ENCODE measurements around the gene MCRS1. TPM values are rescaled to one million over a fixed set of nuclear protein-coding genes. Genes with fewer than 3 reads are reported as not detected.

The MCRS1 gene
- total and polyA plus RNA-seq, 4 donors = 20.0 to 33.1 (median 26.1) TPM

DNA sequence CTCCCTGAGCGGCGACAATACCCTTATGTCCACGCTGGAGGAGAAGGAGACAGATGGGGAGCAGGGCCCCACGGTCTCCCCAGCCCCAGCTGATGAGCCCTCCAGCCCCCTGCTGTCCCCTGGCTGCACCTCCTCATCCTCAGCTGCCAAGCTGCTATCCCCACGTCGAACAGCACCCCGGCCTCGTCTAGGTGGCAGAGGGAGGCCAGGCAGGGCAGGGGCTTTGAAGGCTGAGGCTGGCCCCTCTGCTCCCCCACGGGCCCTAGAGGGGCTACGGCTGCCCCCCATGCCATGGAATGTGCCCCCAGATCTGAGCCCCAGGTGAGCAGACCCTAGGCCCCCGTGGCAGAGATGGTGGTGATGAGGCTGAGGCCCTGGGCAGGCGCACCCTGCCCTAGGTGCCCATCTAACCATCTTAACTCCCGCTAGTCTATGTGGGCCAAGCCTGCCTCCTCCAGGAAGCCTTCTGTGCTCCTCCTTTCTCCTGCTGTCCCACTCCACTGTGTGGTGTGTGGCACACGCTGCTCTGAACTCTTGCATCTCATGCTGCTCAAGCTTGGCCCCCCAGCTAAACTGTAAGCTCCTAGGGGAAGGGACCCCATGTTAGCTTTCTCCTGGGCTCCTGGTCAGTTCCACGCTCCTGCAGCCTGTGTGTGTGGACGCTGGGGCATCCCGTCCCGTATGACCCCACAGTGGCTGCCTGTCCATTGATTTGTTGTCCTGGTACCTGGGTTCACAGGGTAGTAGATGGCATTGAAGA is 12.1 kb downstream of the MCRS1 start:
- Histone ChIP-seq H3K9ac (ENCODE audit: low read depth in 1 of 2, low read length in 2 of 2) (no peak overlapping the region), H3K4me3 (ENCODE audit: low read depth in 1 of 3, low read length in 3 of 3) (no peak overlapping the region), H3K27me3 (ENCODE audit: control insufficient read depth in 4 of 4, insufficient read depth in 4 of 4, low read length in 3 of 4) (no peaks in the 10 kb centered on the region), H3K9me3 (ENCODE audit: control insufficient read depth in 4 of 4, low read length in 3 of 4) (no peaks in the 10 kb centered on the region), H3K27ac (ENCODE audit: low read depth in 1 of 2, low read length in 2 of 2) (no peak overlapping the region), H3K4me1 (ENCODE audit: control insufficient read depth in 4 of 4, insufficient read depth in 4 of 4, low read length in 3 of 4) (peaks cover 4 to 40% (median 24%) of the 10 kb centered on the region in 4 donors), H3K36me3 (ENCODE audit: control insufficient read depth in 4 of 4, insufficient read depth in 3 of 4, low read depth in 1 of 4, low read length in 3 of 4) (peaks cover 13 to 31% (median 22%) of the 10 kb centered on the region in 4 donors)
- no peak for DNase-seq (ENCODE audit: low spot score)
- 88% methylated on average over 18 of the region's 18 CpGs for WGBS
- TF ChIP-seq, protein P1, sequence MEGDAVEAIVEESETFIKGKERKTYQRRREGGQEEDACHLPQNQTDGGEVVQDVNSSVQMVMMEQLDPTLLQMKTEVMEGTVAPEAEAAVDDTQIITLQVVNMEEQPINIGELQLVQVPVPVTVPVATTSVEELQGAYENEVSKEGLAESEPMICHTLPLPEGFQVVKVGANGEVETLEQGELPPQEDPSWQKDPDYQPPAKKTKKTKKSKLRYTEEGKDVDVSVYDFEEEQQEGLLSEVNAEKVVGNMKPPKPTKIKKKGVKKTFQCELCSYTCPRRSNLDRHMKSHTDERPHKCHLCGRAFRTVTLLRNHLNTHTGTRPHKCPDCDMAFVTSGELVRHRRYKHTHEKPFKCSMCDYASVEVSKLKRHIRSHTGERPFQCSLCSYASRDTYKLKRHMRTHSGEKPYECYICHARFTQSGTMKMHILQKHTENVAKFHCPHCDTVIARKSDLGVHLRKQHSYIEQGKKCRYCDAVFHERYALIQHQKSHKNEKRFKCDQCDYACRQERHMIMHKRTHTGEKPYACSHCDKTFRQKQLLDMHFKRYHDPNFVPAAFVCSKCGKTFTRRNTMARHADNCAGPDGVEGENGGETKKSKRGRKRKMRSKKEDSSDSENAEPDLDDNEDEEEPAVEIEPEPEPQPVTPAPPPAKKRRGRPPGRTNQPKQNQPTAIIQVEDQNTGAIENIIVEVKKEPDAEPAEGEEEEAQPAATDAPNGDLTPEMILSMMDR (IDR thresholded peaks at IDR 0.05; ENCODE audit: low read depth, low read length, missing input control) = no peak
- no peak for TF ChIP-seq EGR1 (IDR thresholded peaks at IDR 0.05; ENCODE audit: low read depth in 2 of 2)
- TF ChIP-seq, protein P2, sequence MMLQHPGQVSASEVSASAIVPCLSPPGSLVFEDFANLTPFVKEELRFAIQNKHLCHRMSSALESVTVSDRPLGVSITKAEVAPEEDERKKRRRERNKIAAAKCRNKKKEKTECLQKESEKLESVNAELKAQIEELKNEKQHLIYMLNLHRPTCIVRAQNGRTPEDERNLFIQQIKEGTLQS (IDR thresholded peaks at IDR 0.05) = no peak
- no peak for TF ChIP-seq FOXA2 (IDR thresholded peaks at IDR 0.05)
- TF ChIP-seq HNF4G (IDR thresholded peaks at IDR 0.05) = no peak
- TF ChIP-seq, protein P3, sequence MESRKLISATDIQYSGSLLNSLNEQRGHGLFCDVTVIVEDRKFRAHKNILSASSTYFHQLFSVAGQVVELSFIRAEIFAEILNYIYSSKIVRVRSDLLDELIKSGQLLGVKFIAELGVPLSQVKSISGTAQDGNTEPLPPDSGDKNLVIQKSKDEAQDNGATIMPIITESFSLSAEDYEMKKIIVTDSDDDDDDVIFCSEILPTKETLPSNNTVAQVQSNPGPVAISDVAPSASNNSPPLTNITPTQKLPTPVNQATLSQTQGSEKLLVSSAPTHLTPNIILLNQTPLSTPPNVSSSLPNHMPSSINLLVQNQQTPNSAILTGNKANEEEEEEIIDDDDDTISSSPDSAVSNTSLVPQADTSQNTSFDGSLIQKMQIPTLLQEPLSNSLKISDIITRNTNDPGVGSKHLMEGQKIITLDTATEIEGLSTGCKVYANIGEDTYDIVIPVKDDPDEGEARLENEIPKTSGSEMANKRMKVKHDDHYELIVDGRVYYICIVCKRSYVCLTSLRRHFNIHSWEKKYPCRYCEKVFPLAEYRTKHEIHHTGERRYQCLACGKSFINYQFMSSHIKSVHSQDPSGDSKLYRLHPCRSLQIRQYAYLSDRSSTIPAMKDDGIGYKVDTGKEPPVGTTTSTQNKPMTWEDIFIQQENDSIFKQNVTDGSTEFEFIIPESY (IDR thresholded peaks at IDR 0.05) = no peak
- no peak for TF ChIP-seq HNF4A (conservative IDR thresholded peaks at IDR 0.05)
- TF ChIP-seq, protein P4, sequence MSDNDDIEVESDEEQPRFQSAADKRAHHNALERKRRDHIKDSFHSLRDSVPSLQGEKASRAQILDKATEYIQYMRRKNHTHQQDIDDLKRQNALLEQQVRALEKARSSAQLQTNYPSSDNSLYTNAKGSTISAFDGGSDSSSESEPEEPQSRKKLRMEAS (IDR thresholded peaks at IDR 0.05) = no peak
- TF ChIP-seq RXRA (IDR thresholded peaks at IDR 0.05) = no peak
- TF ChIP-seq, protein P5, sequence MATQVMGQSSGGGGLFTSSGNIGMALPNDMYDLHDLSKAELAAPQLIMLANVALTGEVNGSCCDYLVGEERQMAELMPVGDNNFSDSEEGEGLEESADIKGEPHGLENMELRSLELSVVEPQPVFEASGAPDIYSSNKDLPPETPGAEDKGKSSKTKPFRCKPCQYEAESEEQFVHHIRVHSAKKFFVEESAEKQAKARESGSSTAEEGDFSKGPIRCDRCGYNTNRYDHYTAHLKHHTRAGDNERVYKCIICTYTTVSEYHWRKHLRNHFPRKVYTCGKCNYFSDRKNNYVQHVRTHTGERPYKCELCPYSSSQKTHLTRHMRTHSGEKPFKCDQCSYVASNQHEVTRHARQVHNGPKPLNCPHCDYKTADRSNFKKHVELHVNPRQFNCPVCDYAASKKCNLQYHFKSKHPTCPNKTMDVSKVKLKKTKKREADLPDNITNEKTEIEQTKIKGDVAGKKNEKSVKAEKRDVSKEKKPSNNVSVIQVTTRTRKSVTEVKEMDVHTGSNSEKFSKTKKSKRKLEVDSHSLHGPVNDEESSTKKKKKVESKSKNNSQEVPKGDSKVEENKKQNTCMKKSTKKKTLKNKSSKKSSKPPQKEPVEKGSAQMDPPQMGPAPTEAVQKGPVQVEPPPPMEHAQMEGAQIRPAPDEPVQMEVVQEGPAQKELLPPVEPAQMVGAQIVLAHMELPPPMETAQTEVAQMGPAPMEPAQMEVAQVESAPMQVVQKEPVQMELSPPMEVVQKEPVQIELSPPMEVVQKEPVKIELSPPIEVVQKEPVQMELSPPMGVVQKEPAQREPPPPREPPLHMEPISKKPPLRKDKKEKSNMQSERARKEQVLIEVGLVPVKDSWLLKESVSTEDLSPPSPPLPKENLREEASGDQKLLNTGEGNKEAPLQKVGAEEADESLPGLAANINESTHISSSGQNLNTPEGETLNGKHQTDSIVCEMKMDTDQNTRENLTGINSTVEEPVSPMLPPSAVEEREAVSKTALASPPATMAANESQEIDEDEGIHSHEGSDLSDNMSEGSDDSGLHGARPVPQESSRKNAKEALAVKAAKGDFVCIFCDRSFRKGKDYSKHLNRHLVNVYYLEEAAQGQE (IDR thresholded peaks at IDR 0.05) = no peak
- TF ChIP-seq JUND (IDR thresholded peaks at IDR 0.05) = no peak
- TF ChIP-seq TAF1 (conservative IDR thresholded peaks at IDR 0.05) = no peak
- TF ChIP-seq NR2F2 (IDR thresholded peaks at IDR 0.05) = no peak

DNA sequence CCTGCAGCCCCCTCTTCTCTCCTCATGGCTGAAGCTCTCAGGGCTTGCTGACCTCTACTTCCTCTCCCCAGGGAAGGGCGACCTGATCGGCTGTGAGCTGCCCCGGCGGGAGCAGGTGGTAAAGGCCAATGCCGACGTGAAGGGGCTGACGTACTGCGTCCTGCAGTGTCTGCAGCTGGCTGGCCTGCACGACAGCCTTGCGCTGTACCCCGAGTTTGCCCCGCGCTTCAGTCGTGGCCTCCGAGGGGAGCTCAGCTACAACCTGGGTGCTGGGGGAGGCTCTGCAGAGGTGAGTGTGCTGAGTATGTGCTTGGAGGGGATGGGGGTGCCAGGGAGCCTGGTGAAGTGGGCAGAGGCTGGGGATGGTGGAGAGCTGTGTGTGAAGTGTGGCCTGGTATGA is 13.7 kb downstream of the MCRS1 start:
- Histone ChIP-seq H3K9ac (ENCODE audit: low read depth in 1 of 2, low read length in 2 of 2) (no peak overlapping the region), H3K4me3 (ENCODE audit: low read depth in 1 of 3, low read length in 3 of 3) (no peak overlapping the region), H3K36me3 (ENCODE audit: control insufficient read depth in 4 of 4, insufficient read depth in 3 of 4, low read depth in 1 of 4, low read length in 3 of 4) (peaks cover 8 to 15% (median 11%) of the 10 kb centered on the region in 4 donors), H3K4me1 (ENCODE audit: control insufficient read depth in 4 of 4, insufficient read depth in 4 of 4, low read length in 3 of 4) (peaks cover 5 to 43% (median 26%) of the 10 kb centered on the region in 4 donors), H3K27me3 (ENCODE audit: control insufficient read depth in 4 of 4, insufficient read depth in 4 of 4, low read length in 3 of 4) (peaks cover 0 to under 1% (median 0%) of the 10 kb centered on the region in 4 donors), H3K9me3 (ENCODE audit: control insufficient read depth in 4 of 4, low read length in 3 of 4) (no peaks in the 10 kb centered on the region), H3K27ac (ENCODE audit: low read depth in 1 of 2, low read length in 2 of 2) (no peak overlapping the region)
- 81% methylated on average over 15 of the region's 15 CpGs for WGBS
- no peak for DNase-seq (ENCODE audit: low spot score)
- TF ChIP-seq, protein P1 (IDR thresholded peaks at IDR 0.05; ENCODE audit: low read depth, low read length, missing input control) = no peak
- TF ChIP-seq, protein P3 (IDR thresholded peaks at IDR 0.05) = no peak
- no peak for TF ChIP-seq HNF4A (conservative IDR thresholded peaks at IDR 0.05)
- TF ChIP-seq JUND (IDR thresholded peaks at IDR 0.05) = no peak
- TF ChIP-seq, protein P4 (IDR thresholded peaks at IDR 0.05) = no peak
